Activated CD8-positive, alpha-beta memory T cell treated with anti-CD3 and anti-CD28 coated beads, Interleukin-2, amount 50 U/mL, for 24 hours (primary cell): Measurements from ENCODE around the gene SEPHS2.
"Not testable (repeated sequence)": the region's sequence is repeated elsewhere in the genome, so short reads cannot be mapped to it uniquely, and the experiment has no call there.

Experiments
- DNase-seq: peaks from one replicate; pipeline ENCODE4 v3.0.0-alpha.2; 2020; ENCODE audit errors: extremely low read depth

Gene SEPHS2

DNA sequence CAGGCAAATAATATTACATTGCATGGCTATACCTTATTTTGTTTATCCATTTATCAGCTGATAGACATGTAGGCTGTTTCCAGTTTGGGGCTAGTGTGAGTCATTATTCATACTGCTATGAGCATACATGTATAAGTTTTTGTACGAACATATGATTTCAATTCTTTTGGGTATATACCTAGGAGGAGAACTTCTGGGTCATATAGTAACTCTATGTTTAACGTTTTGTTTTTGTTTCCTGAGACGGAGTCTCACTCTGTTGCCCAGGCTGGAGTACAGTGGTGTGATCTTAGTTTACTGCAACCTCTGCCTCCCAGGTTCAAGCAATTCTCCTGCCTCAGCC, 24.5 kb upstream of the SEPHS2 start:
- DNase-seq: no peak

DNA sequence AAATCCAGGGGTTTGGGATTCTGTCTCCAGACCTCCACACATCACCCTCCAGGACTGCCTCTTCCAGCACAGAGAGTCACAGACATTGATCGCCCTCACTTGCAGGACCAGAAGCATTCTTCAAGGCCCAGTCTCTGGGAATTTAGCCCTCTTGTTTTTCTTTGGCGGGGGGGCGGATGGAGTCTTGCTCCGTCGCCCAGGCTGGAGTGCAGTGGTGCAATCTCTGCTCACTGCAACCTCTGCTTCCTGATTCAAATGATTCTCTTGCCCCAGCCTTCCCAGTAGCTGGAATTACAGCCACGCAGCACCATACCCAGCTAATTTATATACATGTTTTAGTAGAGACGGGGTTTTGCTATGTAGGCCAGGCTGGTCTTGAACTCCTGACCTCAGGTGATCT, 18.4 kb upstream of the SEPHS2 start:
- no peak for DNase-seq

DNA sequence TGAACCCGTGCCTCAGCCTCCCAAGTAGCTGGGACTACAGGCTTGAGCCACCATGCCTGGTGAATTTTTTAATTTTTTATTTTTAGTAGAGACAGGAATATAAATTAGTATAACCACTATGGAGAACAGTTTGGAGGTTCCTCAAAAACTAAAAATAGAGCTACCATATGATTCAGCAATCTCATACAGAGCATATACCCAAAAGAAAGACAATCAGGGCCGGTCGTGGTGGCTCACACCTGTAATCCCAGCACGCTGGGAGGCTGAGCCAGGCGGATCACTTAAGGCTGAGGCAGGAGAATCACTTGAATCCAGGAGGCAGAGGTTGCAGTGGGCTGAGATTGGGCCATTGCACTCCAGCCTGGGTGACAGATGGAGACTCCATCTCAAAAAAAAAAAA, 15.8 kb upstream of the SEPHS2 start:
- not testable (repeated sequence) for DNase-seq

DNA sequence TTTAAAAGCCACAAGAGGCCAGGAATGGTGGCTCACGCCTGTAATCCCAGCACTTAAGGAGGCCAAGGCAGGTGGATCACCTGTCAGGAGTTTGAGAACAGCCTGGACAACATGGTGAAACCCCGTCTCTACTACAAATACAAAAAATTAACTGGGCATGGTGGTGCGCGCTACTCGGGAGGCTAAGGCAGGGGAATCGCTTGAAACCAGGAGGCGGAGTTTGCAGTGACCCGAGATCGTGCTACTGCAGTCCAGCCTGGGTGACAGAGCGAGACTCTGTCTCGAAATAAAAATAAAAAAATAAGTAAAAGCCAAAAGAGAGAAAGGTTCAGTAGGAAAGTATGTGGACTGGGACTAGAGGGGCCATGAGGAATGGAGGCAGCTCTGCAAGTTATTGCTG, 13.8 kb upstream of the SEPHS2 start:
- DNase-seq: no peak

DNA sequence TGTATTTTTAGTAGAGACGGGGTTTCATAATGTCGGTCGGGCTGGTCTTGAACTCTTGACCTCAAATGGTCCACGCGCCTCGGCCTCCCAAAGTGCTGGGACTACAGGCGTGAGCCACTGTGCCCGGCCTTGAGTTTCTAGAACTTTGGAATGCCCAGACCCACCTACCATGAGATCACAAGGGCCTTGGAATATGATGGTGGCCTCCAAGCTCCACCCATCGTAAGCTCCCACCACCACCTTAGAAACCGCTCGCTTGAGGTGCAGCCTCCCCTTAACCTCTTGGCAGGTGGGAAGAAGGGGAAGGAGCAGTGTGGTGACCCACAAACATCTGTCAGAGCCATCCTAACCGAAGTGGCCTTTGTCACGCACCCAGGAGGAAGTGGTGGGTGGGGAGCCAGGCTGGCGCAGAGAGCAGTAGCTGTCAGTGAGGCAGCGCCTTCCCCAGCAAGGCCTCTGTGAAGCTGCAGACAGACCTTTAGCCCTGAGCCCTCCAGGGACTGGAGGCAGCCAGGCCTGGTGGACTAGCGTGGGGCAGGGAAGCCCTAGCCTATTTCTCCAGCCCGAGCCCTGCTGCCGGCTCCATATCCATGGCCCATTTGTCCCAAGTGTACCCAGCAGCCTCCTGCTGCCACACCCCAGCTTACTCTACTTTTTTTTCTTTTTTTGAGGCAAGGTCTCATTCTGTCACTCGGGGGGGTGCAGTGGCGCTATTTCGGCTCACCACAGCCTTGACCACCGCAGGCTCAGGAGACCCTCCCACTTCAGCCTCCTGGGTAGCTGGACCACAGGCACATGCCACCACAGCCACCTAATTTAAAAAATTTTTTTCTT, 13.1 kb upstream of the SEPHS2 start:
- peak; percentile 79 for DNase-seq

DNA sequence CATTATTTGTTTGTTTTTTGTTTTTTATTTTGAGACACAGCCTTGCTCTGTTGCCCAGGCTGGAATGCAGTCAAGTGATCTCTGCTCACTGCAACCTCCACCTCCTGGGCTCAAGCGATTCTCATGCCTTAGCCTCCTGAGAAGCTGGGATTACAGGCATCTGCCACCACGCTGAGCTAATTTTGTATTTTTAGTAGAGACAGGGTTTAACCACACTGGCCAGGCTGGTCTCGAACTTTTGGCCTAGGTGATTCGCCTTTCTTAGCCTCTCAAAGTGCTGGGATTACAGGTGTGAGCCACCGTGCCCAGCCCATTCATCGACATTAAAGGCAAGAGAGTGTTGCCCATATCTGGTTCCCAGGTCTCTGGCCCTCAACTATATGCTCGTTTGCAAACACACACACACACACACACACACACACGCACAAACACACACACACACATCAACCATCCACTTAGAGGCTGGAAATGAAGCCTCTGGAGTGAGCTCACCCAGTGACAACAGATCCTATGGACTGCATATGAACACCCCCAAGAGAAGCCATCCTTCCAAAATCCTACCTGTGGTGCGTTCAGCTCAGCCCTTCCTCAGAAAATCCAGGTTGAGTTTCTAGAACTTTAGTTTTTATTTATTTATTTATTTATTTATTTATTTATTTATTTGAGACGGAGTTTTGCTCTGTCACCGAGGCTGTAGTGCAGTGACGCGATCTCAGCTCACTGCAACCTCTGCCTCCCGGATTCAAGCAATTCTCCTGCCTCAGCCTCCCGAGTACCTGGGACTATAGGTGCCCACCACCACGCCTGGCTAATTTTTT, 12.3 kb upstream of the SEPHS2 start:
- no peak for DNase-seq

DNA sequence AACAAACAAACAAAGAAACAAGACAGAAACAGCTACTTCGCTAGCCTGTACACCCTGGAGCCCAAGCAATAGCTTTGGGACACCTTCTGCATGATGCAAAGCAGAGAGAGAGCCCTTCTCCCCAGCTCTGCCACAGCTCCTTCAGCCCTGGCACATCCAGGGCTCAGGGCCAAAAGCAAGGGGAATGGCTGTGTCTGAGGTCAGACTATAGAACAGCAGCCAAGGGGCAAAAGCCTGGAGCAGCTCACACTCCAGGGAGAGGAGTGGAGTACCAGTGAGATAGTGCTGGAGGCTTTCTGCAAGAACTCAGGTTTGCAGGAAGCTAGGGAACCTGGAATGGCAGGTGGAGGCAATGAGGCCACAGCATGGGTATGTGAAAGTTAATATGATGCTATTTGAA, 11.6 kb upstream of the SEPHS2 start:
- DNase-seq: no peak

DNA sequence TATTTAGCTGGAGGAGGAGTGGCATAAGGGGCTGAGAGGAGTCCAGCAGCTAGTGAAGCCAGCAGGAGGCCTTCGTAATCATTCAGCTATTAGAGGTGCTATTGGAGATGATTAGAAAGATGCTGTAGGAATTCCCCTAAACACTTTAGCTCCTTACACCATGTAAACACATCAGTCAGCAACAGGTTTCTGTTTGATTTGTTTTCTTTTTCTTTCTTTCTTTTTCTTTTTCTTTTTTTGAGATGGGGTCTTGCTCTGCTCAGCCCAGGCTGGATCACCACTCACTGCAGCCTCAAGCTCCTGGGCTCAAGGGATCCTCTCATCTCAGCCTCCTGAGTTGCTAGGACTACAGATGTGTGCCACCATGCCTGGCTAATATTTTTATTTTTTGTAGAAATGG, 10.6 kb upstream of the SEPHS2 start:
- no peak for DNase-seq

DNA sequence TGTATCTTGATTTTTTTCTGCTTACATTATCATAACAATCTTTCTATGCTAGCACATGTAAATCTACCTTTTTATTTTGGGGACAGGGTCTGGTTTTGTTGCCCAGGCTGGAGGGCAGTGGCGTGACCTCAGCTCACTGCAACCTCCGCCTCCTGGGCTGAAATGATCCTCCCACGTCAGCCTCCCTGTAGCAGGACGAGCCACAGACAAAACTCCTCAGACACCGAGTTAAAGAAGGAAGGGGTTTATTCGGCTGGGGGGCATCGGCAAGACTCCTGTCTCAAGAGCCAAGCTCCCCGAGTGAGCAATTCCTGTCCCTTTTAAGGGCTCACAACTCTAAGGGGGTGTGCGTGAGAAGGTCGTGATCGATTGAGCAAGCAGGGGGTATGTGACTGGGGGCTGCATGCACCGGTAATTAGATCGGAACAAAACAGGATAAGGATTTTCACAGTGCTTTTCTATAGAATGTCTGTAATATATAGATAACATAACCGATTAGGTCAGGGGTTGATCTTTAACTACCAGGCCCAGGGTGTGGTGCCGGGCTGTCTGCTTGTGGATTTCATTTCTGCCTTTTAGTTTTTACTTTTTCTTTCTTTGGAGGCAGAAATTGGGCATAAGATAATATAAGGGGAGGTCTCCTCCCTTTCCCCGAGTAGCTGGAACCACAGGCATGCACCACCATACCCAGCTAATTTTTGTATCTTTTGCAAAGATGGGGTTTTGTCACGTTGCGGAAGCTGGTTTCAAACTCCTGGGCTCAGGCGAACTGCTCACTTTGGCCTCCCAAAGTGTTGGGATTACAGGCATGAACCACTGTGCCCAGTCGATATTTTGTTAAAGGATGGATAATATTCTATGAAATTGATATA, 7.3 kb upstream of the SEPHS2 start:
- DNase-seq: not testable (repeated sequence)

DNA sequence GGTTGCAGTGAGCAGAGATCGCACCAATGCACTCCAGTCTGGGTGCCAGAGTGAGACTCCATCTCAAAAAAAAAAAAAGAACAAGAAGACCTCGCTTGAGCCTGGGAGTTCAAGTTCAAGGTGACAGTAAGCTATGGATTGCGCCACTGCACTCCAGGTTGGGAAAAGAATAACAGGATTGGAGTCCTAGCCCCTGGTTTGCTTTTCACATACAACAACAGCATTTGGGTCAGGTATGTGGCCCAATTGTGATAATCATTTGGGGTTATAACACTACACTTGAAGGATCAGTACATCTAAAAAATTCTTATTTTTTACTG, 3.4 kb upstream of the SEPHS2 start:
- no peak for DNase-seq

DNA sequence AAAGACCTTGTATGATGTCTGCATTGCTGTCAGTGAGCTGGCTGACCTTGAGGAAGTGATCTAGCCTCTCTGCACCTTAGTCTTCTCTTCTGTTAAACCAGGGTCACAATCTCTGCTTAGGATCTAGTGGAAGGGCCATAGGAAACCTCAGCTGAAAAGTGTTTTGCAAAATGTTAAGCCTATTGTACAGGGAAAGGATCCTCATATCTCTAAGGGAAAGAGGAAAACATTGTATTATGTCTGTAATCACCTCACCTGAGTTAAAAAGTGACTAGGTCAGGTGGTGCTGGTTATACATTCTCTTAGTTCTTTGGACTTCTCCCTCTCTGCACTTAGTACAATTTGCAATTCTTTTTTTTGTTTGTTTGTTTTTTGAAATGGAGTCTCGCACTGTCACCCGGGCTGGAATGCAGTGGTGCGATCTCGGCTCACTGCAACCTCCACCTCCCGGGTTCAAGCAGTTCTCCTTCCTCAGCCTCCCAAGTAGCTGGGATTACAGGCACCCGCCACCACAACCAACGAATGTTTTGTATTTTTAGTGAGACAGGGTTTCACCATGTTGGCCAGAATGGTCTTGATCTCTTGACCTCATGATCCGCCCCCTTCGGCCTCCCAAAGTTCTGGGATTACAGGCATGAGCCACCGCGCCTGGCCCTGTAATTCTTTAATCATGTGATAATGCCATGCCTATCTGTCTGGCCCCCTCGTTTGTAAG, 2.0 kb upstream of the SEPHS2 start:
- no peak for DNase-seq

DNA sequence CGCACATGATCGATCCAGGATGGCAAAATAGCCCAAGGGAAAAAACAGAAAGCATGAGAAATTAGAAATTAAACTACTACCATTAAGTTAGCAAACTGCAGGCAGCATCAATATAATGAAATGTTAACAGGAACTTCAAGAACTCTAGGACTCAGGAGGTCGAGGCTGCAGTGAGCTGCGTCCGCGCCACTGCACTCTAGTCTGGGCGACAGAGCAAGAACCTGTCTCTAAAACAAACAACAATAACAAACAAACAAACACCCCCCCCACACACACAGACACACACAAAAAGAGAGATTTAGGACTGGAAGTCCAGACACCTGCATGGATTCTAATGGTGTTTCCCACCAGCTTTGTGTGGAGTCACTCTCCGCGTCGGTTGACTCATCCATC, 525 bp upstream of the SEPHS2 start:
- no peak for DNase-seq

DNA sequence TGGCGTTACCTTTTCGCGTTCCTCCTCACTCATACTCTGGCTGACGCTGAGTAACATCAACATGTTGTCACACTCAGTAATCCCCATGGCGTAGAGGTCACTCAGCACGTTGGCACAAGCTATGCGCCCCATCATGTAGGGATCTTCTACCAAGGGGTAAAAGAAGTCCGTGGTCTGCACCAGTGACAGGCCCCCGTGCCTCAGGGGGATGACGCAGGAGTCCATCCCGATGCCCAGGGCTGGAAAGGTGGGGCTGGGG, 596 bp downstream of the SEPHS2 start:
- DNase-seq: no peak

DNA sequence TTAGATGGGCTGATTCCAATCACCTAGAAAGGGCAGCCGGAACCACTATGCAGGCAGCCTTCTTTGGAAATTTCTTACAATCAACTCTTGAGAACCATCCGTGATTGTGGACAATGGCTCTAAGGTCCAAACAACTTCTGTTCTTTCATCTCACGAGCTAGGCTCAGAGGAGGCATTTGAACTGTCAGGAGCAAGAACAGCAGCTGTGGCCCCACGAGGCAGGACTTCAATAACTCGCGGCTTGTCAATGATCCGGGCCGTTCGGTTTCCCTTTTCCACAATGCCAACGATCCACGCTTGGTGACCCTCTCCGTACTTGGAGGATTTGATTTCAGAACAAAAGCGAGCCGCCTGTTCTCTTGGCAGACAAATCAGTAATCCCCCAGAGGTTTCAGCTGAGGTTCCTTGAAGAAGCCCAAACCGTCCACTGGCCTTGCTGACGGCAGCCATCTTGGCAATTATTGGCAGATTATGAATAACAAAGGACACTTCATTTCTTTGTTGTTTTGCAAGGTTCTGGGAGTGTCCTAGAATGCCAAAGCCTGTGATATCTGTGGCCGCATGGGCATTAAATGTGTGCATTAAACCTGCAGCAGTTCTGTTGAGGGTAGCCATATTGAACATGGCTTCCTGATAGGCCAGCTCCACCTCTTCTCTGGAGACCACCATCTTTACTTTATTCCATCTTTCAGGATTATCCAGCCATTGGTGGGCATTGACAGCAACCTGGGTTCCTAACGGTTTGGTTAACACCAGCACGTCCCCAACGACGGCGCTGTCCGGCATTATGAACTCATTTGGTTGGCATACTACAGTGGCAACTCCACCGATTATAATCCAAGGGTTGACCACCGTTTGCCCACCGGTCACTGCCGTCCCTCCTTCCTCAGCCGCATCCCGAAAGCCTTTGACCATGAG, 1.2 kb downstream of the SEPHS2 start:
- DNase-seq: no peak

DNA sequence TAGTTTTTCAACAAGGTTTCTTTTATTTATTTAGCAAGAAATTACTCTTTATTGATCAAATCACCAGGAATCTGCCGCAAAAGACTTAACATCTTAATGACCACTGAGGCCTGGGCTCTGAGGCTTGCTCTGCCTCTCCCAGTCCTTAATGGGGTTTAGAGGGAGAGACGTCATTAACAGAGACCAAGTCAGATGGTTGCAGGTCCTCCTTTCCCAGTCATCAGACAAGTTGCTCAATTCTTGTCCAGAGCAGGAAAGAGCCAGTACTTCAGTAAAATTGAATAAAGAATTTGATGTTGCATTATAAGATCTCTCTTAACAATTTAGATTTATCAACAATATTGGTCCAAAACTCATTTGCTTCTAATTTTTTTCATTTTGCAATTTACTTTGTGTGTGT, 2.0 kb downstream of the SEPHS2 start:
- DNase-seq: no peak

DNA sequence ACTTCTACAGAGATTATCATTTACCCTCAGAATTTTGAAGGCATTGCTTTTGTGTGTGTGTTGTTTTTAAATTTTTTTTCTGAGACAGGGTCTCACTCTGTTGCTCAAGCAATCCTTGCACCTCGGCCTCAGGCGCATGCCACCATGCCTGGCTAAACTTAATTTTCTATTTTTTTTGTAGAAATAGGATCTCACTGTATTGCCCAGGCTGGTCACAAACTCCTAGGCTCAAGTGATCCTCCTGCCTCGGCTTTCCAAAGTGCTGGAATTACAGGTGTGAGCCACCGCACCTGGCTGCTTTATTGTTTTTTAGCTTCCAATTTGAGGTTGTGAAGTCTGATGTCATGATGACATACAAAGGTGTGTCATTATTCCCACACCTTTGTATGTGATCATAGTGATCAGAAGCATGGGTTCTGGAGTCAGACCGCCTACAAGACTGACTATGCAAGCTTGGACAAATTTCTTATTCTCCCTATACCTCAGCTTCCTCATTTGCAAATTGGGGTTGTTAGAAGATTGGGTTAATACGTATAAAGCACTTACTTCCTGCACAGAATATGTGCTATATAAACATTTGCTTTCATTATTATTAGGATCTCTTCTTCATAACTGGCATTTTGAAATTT, 5.8 kb downstream of the SEPHS2 start:
- DNase-seq: no peak

DNA sequence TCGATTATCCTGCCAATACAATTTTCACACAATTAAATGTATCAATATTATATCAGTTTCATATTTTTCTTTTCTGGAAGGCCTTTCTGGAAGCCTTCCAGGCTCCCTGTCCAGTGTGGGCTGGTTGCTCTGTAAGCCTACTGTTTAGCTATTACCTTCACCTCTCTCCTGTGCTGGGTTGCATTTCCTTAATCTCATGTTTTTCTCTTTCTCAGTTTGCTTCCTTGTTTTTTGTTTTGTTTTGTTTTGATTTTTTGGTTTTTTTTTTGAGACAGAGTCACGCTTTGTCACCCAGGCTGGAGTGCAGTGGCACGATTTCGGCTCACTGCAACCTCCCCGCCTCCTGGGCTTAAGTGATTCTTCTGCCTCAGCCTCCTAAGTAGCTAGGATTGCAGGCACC, 6.8 kb downstream of the SEPHS2 start:
- DNase-seq: no peak

DNA sequence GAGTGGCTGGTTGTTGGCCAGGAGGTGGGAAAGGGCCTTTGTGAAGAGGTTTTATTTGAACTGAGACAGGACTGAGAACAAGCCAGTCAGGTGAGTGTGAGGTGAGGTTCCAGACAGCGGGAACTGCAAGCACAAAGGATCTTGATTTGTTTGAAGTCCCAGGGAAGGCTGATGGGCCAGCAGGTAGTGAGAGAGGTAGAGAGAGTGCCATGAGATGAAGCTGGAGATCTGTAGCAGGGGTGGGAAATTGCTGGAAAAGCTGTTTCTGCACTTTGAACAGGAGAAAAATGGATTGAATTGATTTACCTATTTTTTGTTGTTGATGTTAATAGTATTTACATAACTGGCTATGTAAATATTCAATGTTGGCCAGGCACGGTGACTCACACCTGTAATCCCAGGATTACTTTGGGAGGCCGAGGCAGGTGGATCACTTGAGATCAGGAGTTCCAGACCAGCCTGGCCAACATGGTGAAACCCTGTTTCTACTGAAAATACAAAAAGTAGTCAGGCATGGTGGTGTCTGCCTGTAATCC, 8.1 kb downstream of the SEPHS2 start:
- no peak for DNase-seq

DNA sequence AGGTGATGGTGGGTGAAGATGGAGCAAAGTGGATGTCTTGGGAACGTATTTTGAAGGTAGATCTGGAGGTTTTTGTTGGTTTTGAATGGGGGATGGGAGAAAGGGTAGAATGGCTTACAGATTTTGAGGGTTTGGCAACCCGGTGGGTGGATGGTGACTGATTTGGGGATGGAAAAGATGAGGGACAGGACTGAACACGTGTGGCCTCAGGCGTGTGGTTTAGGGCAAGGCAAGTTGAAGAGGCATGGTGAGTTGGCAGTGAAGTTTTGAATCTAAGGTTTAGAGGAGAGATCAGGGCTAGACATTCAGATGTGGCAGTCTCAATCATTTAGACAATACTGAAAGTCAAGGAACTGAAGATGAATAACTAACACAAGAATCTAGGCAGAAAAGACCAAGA, 10.8 kb downstream of the SEPHS2 start:
- no peak for DNase-seq

DNA sequence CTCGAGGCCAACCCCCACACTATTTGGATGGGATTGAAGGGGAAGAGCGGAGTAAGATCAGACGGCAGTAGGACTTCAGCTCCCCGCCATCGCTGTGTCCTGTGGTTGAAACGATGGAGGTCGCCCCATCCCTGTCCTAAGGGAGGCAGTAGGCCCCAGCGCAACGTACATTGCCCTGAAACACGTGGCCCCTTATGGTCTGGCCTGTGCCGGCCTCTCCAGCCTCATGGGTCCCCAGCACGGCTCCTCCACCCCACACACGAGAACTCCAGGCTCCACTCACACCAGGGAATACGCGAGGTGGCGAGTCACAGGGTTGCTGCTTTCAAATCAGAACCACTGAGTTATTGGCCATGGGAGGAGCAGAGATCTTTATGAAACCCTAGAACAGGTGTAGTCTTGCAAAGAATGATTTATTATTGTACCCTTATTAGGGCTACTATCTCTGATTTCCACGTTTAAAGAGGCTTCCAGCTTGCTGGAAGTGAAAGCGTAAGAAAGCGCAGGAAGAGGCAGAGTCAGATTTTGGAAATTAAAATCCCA, 15.2 kb downstream of the SEPHS2 start:
- no peak for DNase-seq
